SU-DHL-6 (cell line): ENCODE results near the gene SPEF1.

ENCODE experiments used
- H2AFZ ChIP-seq: fragments of 200-600 bp; sonication (generic); 2 replicates; pipeline ENCODE4 v1.6.1; 2014; ENCODE audit warnings: low read depth, mild to moderate bottlenecking, moderate library complexity, mixed read lengths, antibody characterized with exemption, low read length; ENCODE audit not compliant: severe bottlenecking
- H3F3A ChIP-seq: fragments of 200-600 bp; shearing (Covaris generic); 2 replicates; pipeline ENCODE4 v1.6.0; 2016; ENCODE audit warnings: antibody characterized with exemption, mild to moderate bottlenecking; ENCODE audit not compliant: insufficient read depth
- H3K27ac ChIP-seq: fragments of 200-600 bp; sonication (generic); 2 replicates; pipeline ENCODE4 v1.5.1; 2016; ENCODE audit warnings: low read depth, mild to moderate bottlenecking, low read length, moderate library complexity, mixed read lengths
- H3K27me3 ChIP-seq: fragments of 200-600 bp; sonication (generic), shearing (Covaris generic); 2 replicates; pipeline ENCODE4 v1.6.0; 2014; ENCODE audit warnings: mild to moderate bottlenecking, low read length
- H3K36me3 ChIP-seq: fragments of 200-600 bp; sonication (generic); 2 replicates; pipeline ENCODE4 v1.6.1; 2014; ENCODE audit warnings: mild to moderate bottlenecking, low read length, mixed read lengths
- H3K4me2 ChIP-seq: fragments of 300-600, 200-600 bp; shearing (Covaris generic), sonication (generic); 2 replicates; pipeline ENCODE4 v1.6.0; 2014; ENCODE audit warnings: low read length, low read depth, mild to moderate bottlenecking; ENCODE audit not compliant: poor library complexity, severe bottlenecking
- H3K4me3 ChIP-seq: fragments of 200-600 bp; sonication (generic); 2 replicates; pipeline ENCODE4 v1.5.1; 2014; ENCODE audit warnings: antibody characterized with exemption, low read length, mild to moderate bottlenecking, mixed read lengths; ENCODE audit not compliant: insufficient read depth, poor library complexity, severe bottlenecking
- H3K79me2 ChIP-seq: fragments of 200-600 bp; sonication (generic); 2 replicates; pipeline ENCODE4 v1.6.1; 2014; ENCODE audit warnings: mild to moderate bottlenecking, low read length, moderate library complexity; ENCODE audit not compliant: insufficient read depth
- H3K9ac ChIP-seq: fragments of 200-600 bp; sonication (generic); 2 replicates; pipeline ENCODE4 v1.7.0; 2014; ENCODE audit warnings: mild to moderate bottlenecking, low read length
- H3K9me2 ChIP-seq: fragments of 200-600 bp; sonication (generic); replicated peaks from 2 replicates; pipeline ENCODE4 v1.6.1; 2014; ENCODE audit warnings: low read length; ENCODE audit not compliant: insufficient read depth
- H3K9me3 ChIP-seq: fragments of 200-600 bp; sonication (generic); 2 replicates; pipeline ENCODE4 v1.6.1; 2014; ENCODE audit warnings: low read length, mixed read lengths; ENCODE audit not compliant: insufficient read depth
- H4K20me1 ChIP-seq: fragments of 200-600 bp; sonication (generic); 2 replicates; pipeline ENCODE4 v1.6.1; 2014; ENCODE audit warnings: low read depth, mild to moderate bottlenecking, antibody characterized with exemption, low read length, moderate library complexity, mixed read lengths
- EZH2phosphoT487 ChIP-seq: fragments of 200-600 bp; sonication (generic), shearing (Covaris generic); conservative IDR thresholded peaks from 2 replicates; pipeline ENCODE4 v1.6.1; 2018; ENCODE audit warnings: mild to moderate bottlenecking, antibody characterized with exemption, low read length, moderate library complexity, mixed read lengths
- TF ChIP-seq, protein P1 (sequence below): fragments of 200-600 bp; sonication (generic); IDR thresholded peaks from one replicate; pipeline ENCODE4 v1.5.1; 2017; ENCODE audit warnings: antibody characterized with exemption, mild to moderate bottlenecking, low read length, moderate library complexity; ENCODE audit not compliant: insufficient read depth, poor library complexity, severe bottlenecking

Gene SPEF1

DNA sequence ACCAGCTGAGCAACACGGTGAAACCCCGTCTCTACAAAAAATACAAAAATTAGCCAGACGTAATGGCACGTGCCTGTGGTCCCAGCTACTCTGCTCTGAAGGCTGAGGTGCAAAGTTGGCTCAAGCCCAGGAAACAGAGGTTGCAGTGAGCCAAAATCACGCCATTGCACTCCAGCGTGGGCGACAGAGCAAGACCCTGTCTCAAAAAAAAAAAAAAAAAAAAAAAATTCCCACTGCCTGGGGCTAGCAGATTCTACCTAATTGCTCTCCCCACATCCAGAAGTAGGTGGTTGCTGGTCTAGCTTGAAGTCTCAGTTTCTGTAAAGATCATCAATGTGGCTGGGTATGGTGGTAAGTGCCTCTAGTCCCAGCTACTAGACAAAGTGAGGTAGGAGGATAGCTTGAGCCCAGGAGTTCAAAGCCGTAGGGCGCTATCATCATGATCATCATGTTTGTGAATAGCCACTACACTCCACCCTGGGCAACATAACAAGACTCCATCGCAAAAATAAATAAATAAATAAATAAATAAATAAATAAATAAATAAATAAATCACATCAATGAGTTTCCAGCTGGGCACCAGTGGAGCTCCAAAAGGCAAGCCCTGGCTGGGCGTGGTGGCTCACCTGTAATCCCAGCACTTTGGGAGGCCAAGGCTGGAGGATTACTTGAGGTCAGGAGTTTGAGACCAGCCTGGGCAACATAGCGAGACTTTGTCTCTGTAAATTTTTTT is 32.8 kb upstream of the SPEF1 start:
- Histone ChIP-seq H3K27me3 (no peaks in the 10 kb centered on the region), H3K4me2 (no peak overlapping the region), H3F3A (peaks cover 3% of the 10 kb centered on the region; the same call in 1 of the 2 replicates), H3K79me2 (no peaks in the 10 kb centered on the region), H4K20me1 (no peaks in the 10 kb centered on the region), H3K9me3 (no peaks in the 10 kb centered on the region), H3K9ac (no peak overlapping the region), H3K36me3 (no peaks in the 10 kb centered on the region), H3K27ac (no peak overlapping the region), H2AFZ (no peak overlapping the region), H3K4me3 (no peak overlapping the region), H3K9me2 (no peaks in the 10 kb centered on the region)
- TF ChIP-seq, protein P1, sequence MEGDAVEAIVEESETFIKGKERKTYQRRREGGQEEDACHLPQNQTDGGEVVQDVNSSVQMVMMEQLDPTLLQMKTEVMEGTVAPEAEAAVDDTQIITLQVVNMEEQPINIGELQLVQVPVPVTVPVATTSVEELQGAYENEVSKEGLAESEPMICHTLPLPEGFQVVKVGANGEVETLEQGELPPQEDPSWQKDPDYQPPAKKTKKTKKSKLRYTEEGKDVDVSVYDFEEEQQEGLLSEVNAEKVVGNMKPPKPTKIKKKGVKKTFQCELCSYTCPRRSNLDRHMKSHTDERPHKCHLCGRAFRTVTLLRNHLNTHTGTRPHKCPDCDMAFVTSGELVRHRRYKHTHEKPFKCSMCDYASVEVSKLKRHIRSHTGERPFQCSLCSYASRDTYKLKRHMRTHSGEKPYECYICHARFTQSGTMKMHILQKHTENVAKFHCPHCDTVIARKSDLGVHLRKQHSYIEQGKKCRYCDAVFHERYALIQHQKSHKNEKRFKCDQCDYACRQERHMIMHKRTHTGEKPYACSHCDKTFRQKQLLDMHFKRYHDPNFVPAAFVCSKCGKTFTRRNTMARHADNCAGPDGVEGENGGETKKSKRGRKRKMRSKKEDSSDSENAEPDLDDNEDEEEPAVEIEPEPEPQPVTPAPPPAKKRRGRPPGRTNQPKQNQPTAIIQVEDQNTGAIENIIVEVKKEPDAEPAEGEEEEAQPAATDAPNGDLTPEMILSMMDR, result no peak
- TF ChIP-seq EZH2phosphoT487, result no peak

DNA sequence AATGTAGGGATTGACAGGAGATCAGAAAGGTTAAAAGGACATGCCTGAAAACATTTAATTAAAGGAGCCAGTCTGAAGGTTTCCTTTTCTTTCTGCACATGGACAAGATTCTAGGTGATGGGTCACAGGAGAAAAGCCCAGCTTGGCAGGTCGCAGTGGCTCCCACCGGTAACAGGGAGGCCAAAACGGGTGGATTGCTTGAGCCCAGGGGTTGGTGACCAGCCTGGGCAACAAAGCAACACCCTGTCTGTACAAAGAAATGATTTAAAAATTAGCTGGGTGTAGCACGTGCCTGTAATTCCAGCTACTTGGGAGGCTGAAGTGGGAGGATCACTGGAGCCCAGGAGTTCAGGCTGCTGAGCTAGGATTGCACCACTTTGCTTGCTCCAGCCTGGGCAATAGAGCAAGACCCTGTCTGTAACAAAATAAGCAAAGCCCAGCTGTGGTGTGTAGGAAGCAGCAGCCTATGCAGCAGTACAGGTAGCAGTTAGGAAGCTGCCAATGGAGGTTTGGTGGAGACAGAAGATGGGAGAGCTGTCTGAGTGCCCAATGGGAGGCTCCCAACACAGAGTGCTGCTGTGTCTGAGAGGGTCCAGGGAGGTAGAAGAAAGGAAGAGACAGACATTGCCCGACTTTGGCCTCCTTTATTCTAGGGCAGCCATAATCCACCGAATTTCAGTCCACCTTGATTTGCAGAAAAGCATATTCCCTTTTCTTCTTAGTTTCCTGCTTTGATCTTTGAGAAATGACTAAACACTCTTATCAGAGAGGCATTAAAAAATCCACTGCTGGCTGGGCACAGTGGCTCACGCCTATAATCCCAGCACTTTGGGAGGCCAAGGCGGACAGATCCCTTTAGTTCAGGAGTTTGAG is 32.0 kb upstream of the SPEF1 start:
- no peaks in the 10 kb centered on the region for H3K36me3 ChIP-seq
- no peaks in the 10 kb centered on the region for H3K27me3 ChIP-seq
- no peak overlapping the region for H2AFZ ChIP-seq
- H3K9me3 ChIP-seq, result no peaks in the 10 kb centered on the region
- H3K9me2 ChIP-seq, result no peaks in the 10 kb centered on the region
- H3K9ac ChIP-seq, result no peak overlapping the region
- no peak overlapping the region for H3K27ac ChIP-seq
- TF ChIP-seq, protein P1, result no peak
- TF ChIP-seq EZH2phosphoT487, result no peak
- no peaks in the 10 kb centered on the region for H4K20me1 ChIP-seq
- H3K79me2 ChIP-seq, result no peaks in the 10 kb centered on the region
- no peaks in the 10 kb centered on the region for H3F3A ChIP-seq
- H3K4me3 ChIP-seq, result no peak overlapping the region
- no peak overlapping the region for H3K4me2 ChIP-seq

DNA sequence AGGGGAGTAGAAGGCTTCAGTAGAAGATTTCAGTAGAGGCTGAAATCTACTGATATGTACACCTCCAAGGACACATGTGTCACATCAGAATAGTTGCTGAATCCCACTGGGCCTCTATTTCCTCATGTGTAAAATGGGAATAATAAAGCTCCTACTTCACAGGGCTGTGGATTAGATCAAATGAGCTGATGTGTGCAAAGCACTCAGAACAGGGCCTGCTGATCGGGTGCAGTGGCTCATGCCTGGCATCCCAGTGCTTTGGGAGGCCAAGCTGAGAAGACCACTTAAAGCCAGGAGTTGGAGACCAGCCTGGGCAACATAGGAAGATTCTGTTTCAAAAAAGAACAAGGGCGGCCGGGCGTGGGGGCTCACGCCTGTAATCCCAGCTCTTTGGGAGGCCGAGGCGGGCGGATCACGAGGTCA is 31.0 kb upstream of the SPEF1 start:
- Histone ChIP-seq H3K9me2 (no peaks in the 10 kb centered on the region), H3K27me3 (no peaks in the 10 kb centered on the region), H3K27ac (no peak overlapping the region), H2AFZ (no peak overlapping the region), H3K9me3 (no peaks in the 10 kb centered on the region), H3K9ac (no peak overlapping the region), H4K20me1 (no peaks in the 10 kb centered on the region), H3F3A (peaks cover under 1% of the 10 kb centered on the region; the same call in 1 of the 2 replicates), H3K4me3 (no peak overlapping the region), H3K36me3 (no peaks in the 10 kb centered on the region), H3K4me2 (no peak overlapping the region), H3K79me2 (no peaks in the 10 kb centered on the region)
- TF ChIP-seq EZH2phosphoT487, result no peak
- TF ChIP-seq, protein P1, result no peak
